Endothelial cell of umbilical vein (primary cell): ENCODE measurements around the gene MNT. TPM values are rescaled to one million over a fixed set of nuclear protein-coding genes. Genes with fewer than 3 reads are reported as not detected.

Experiments used
- BruUV-seq: library from RNA; stranded (reverse); fragments of 400-500 nt; replicated peaks from 2 replicates; lab custom pipeline; 2021; lab: Mats Ljungman, UMichigan
- CTCF ChIA-PET: fragments of 300-600, 350-600 bp; sonication (Branson Sonifier 250); formaldehyde crosslinking; loops from one replicate; lab custom pipeline; 2021; ENCODE audit warnings: antibody characterized with exemption, inconsistent platforms; lab: Charles Lee
- POLR2A ChIA-PET: fragments of 300-600, 350-600 bp; sonication (Branson Sonifier 250); formaldehyde crosslinking; loops from one replicate; lab custom pipeline; 2021; ENCODE audit warnings: antibody characterized with exemption, inconsistent platforms; lab: Charles Lee
- DNase-seq: peaks from one replicate; pipeline ENCODE4 v3.0.0-alpha.2; 2011; ENCODE audit warnings: low read depth, low spot score
- FAIRE-seq: peaks from 2 replicates; lab custom pipeline; 2011; peaks lifted over from hg19 to GRCh38; lab: Jason Lieb, UNC
- H2AFZ ChIP-seq: 2 replicates; pipeline ENCODE4 v1.6.0; 2012; ENCODE audit warnings: low read depth, low read length, control low read depth, inconsistent platforms
- H3K27ac ChIP-seq: 2 replicates; pipeline ENCODE4 v1.5.1; 2011; ENCODE audit warnings: low read depth, mild to moderate bottlenecking, control low read depth, low read length, moderate library complexity; ENCODE audit not compliant: insufficient read depth
- H3K27me3 ChIP-seq, 2 experiments: 2 replicates each; pipeline versions ENCODE4 v1.6.0 to v1.6.1; 2011; ENCODE audit warnings: low read length in 2 of 2, mixed read lengths in 1 of 2; ENCODE audit not compliant: control insufficient read depth in 2 of 2, insufficient read depth in 2 of 2
- H3K36me3 ChIP-seq, 2 experiments: 2 replicates in 1 of 2; 3 replicates in 1 of 2; pipeline ENCODE4 v1.5.1; 2011; ENCODE audit warnings: low read length in 2 of 2, mild to moderate bottlenecking in 1 of 2, moderate library complexity in 1 of 2; ENCODE audit not compliant: control insufficient read depth in 2 of 2, insufficient read depth in 2 of 2; ENCODE audit errors: extremely low read depth in 1 of 2
- H3K4me1 ChIP-seq: 3 replicates; pipeline ENCODE4 v1.5.1; 2011; ENCODE audit warnings: mild to moderate bottlenecking, low read length; ENCODE audit not compliant: control insufficient read depth, insufficient read depth; ENCODE audit errors: extremely low read depth
- H3K4me2 ChIP-seq: 2 replicates; pipeline ENCODE4 v1.6.1; 2011; ENCODE audit warnings: low read length, control low read depth, mixed read lengths; ENCODE audit not compliant: insufficient read depth
- H3K4me3 ChIP-seq, 3 experiments: fragments of 200-600 bp in 1 of 3; sonication (generic), shearing (Covaris generic) in 1 of 3; replicated peaks in 1 of 3; 2 replicates each; pipeline ENCODE4 v1.5.1; 2011 to 2016; ENCODE audit warnings: control low read depth in 3 of 3, low read length in 3 of 3, mild to moderate bottlenecking in 2 of 3, inconsistent platforms in 1 of 3, low read depth in 1 of 3, moderate library complexity in 1 of 3; ENCODE audit not compliant: insufficient read depth in 1 of 3
- H3K79me2 ChIP-seq: 2 replicates; pipeline ENCODE4 v1.6.0; 2012; ENCODE audit warnings: low read length, inconsistent platforms; ENCODE audit not compliant: control insufficient read depth, insufficient read depth
- H3K9ac ChIP-seq: replicated peaks from 2 replicates; pipeline ENCODE3; 2011; ENCODE audit warnings: low read length, control low read depth; ENCODE audit not compliant: insufficient read depth; ENCODE audit errors: extremely low read depth
- H3K9me1 ChIP-seq: replicated peaks from 3 replicates; pipeline ENCODE4 v1.6.0; 2011; ENCODE audit warnings: mild to moderate bottlenecking, low read length; ENCODE audit not compliant: control insufficient read depth, insufficient read depth; ENCODE audit errors: extremely low read depth
- H3K9me3 ChIP-seq: replicated peaks from 2 replicates; pipeline ENCODE4 v1.5.1; 2012; ENCODE audit warnings: low read length, inconsistent platforms; ENCODE audit not compliant: control insufficient read depth, insufficient read depth
- H4K20me1 ChIP-seq: replicated peaks from 2 replicates; pipeline ENCODE3; 2011; ENCODE audit warnings: mild to moderate bottlenecking, low read length; ENCODE audit not compliant: control insufficient read depth, insufficient read depth; ENCODE audit errors: extremely low read depth
- CTCF ChIP-seq, 2 donors: IDR thresholded peaks; 1 replicate in 1 of 2; 2 replicates in 1 of 2; pipeline ENCODE4 v1.5.1; 2011; ENCODE audit warnings: low read length in 2 of 2, mild to moderate bottlenecking in 2 of 2, moderate library complexity in 2 of 2, control low read depth in 1 of 2, inconsistent platforms in 1 of 2, low read depth in 1 of 2; ENCODE audit not compliant: insufficient read depth in 1 of 2; ENCODE audit errors: extremely low read depth in 1 of 2
- EZH2 ChIP-seq: IDR thresholded peaks from 2 replicates; pipeline ENCODE4 v1.6.1; 2012; ENCODE audit warnings: borderline replicate concordance, low read depth, mild to moderate bottlenecking, moderate library complexity, low read length, inconsistent platforms; ENCODE audit not compliant: severe bottlenecking
- FOS ChIP-seq: IDR thresholded peaks from 2 replicates; pipeline ENCODE4 v1.6.1; 2011; ENCODE audit warnings: mild to moderate bottlenecking, low read length, moderate library complexity, borderline replicate concordance; ENCODE audit not compliant: insufficient read depth
- MAX ChIP-seq: IDR thresholded peaks from 2 replicates; pipeline ENCODE4 v1.6.1; 2011; ENCODE audit not compliant: insufficient read depth, insufficient read length
- POLR2AphosphoS5 ChIP-seq: IDR thresholded peaks from 2 replicates; pipeline ENCODE4 v1.6.1; 2012; ENCODE audit warnings: low read depth, mild to moderate bottlenecking, control low read depth, low read length, moderate library complexity; ENCODE audit not compliant: insufficient read depth
- dilution Hi-C: fragments of 300-500 bp; cut with MboI; formaldehyde crosslinking; loops from one replicate; pipeline ENCODE4 v1.15.0; 2019; ENCODE audit warnings: low sequenced_read_pairs; ENCODE audit not compliant: extremely low pct_ligation_motif_present
- intact Hi-C: fragments of 100-400 bp; cut with micrococcal nuclease; formaldehyde crosslinking; loops from one replicate; pipeline ENCODE4 v1.10.0; 2022
- polyA plus RNA-seq, 4 experiments: library from polyadenylated mRNA; depleted of rRNA in 3 of 4; stranded (reverse) in 3 of 4; unstranded in 1 of 4; fragments of >200 nt; gene quantifications; 2 replicates each; pipeline versions ENCODE4 v1.2.1 to v1.2.3, GENCODE V29; 2011 to 2012; ENCODE audit warnings: missing spikeins in 1 of 4
- total RNA-seq: library from RNA; stranded (reverse); gene quantifications from 2 replicates; pipeline ENCODE4 v1.2.3, GENCODE V29; 2021

MNT gene
- total and polyA plus RNA-seq, 2 donors (not counting 3 experiments of a cell fraction or from before 2014, with no cell fraction given): 4.1 to 21.6 TPM

- Histone ChIP-seq H3K9ac (no peak overlapping the region), H3K4me3 (no peak overlapping the region), H3K27me3 (no peaks in the 10 kb centered on the region), H3K36me3 (peaks cover 0 to 23% of the 10 kb centered on the region in 2 experiments), H3K4me2 (no peak overlapping the region), H2AFZ (no peak overlapping the region), H3K9me1 (no peaks in the 10 kb centered on the region), H3K27ac (no peak overlapping the region), H3K4me1 (peaks cover 6% of the 10 kb centered on the region), H3K79me2 (no peaks in the 10 kb centered on the region), H4K20me1 (no peaks in the 10 kb centered on the region), H3K9me3 (no peaks in the 10 kb centered on the region)
- no peak for TF ChIP-seq MAX
- peak in 1 of 2 donors; percentile 2 for TF ChIP-seq CTCF (IDR thresholded peaks at IDR 0.05; ENCODE audit: extremely low read depth in 1 of 2, insufficient read depth in 1 of 2, low read depth in 1 of 2, low read length in 2 of 2)
- TF ChIP-seq FOS: no peak
- no peak for TF ChIP-seq POLR2AphosphoS5
- TF ChIP-seq EZH2: no peak
- no TSS peak for BruUV-seq
- dilution Hi-C loops: no loop called here
- DNase-seq (no peak), FAIRE-seq (no peak)
- POLR2A ChIA-PET: no interaction called here
- CTCF ChIA-PET: interaction anchor here (1.5 to 6.4 kb wide), 3 partner anchors 10 to 46 kb away, joined by 6 to 47 read pairs (median 29); no protein-coding TSS in a partner anchor
- intact Hi-C loops: loop anchor here (1.0 kb wide), 1 partner anchor 47 kb away; no protein-coding TSS in a partner anchor
Observed at GRCh38 chr17:2369551-2370210, 31.2 kb downstream of the MNT start.
